A549 (cell line): ENCODE data around the gene SP1. TPM values are rescaled to one million over a fixed set of nuclear protein-coding genes. Genes with fewer than 3 reads are reported as not detected.
A peak's percentile ranks its signal among the peaks of the same experiment; 100 is the strongest.
"Not testable (repeated sequence)": the region's sequence is repeated elsewhere in the genome, so short reads cannot be mapped to it uniquely, and the experiment has no call there.

ENCODE experiments used
- ATAC-seq, 2 experiments: fragments of 200-7000 bp in 1 of 2; fragments of >200 bp in 1 of 2; cut with Nextera tagmentation in 1 of 2; cut with Tn5 transposase in 1 of 2; 3 replicates each; pipeline versions ENCODE4 v1.8.0 to v1.9.1; 2018 to 2020; ENCODE audit warnings: mild to moderate bottlenecking in 1 of 2, moderate library complexity in 1 of 2
- CTCF ChIA-PET: fragments of 300-600 bp; sonication (Branson Sonifier 250); formaldehyde crosslinking; extraction: SDS; loops from one replicate; lab custom pipeline; 2021; ENCODE audit warnings: antibody characterized with exemption, inconsistent platforms; lab: Yijun Ruan, JAX
- POLR2A ChIA-PET: fragments of 350-600 bp; formaldehyde crosslinking; extraction: SDS; loops from one replicate; lab custom pipeline; 2021; ENCODE audit warnings: antibody characterized with exemption, inconsistent platforms; lab: Yijun Ruan, JAX
- DNase-seq, 2 experiments: peaks; one replicate each; pipeline versions ENCODE4 v3.0.0 to v3.0.0-alpha.2; 2011 to 2016; ENCODE audit warnings: low read depth in 1 of 2, low spot score in 1 of 2
- FAIRE-seq: peaks from 2 replicates; lab custom pipeline; 2011; peaks lifted over from hg19 to GRCh38; lab: Jason Lieb, UNC
- H3K27ac ChIP-seq, 2 experiments: fragments of >200 bp; sonication (Bioruptor Twin); formaldehyde crosslinking; 3 replicates each; pipeline ENCODE4 v1.5.1; 2016 to 2017
- H3K4me1 ChIP-seq: fragments of >200 bp; sonication (Bioruptor Twin); formaldehyde crosslinking; 3 replicates; pipeline ENCODE4 v1.6.1; 2016
- H3K4me2 ChIP-seq: fragments of >200 bp; sonication (Bioruptor Twin); formaldehyde crosslinking; 3 replicates; pipeline ENCODE4 v1.6.1; 2016
- H3K4me3 ChIP-seq: fragments of >200 bp; sonication (Bioruptor Twin); formaldehyde crosslinking; 3 replicates; pipeline ENCODE4 v1.5.1; 2016
- H3K9me3 ChIP-seq: fragments of >200 bp; sonication (Bioruptor Twin); formaldehyde crosslinking; 3 replicates; pipeline ENCODE4 v1.6.1; 2016
- CEBPB ChIP-seq, 2 experiments: fragments of >200 bp in 1 of 2; sonication (Bioruptor Twin) in 1 of 2; formaldehyde crosslinking in 1 of 2; IDR thresholded peaks; 2 replicates each; pipeline ENCODE4 v1.6.1; 2012 to 2016
- EP300 ChIP-seq, 2 experiments: fragments of >200 bp; sonication (Bioruptor Twin); formaldehyde crosslinking; IDR thresholded peaks; 2 replicates in 1 of 2; 3 replicates in 1 of 2; pipeline ENCODE4 v1.6.1; 2016 to 2017
- FOXS1 ChIP-seq: fragments of 250-450 bp; sonication (Bioruptor Pico); IDR thresholded peaks from 2 replicates; pipeline ENCODE4 v1.5.0; 2020; ENCODE audit warnings: mild to moderate bottlenecking, moderate library complexity
- HDAC2 ChIP-seq: fragments of 200-600 bp; sonication (generic); IDR thresholded peaks from 2 replicates; pipeline ENCODE4 v1.6.1; 2016
- REST ChIP-seq: fragments of 200-600 bp; sonication (generic); IDR thresholded peaks from 2 replicates; pipeline ENCODE4 v1.6.1; 2016; ENCODE audit warnings: antibody characterized with exemption, mild to moderate bottlenecking, moderate library complexity
- ZC3H11A ChIP-seq: fragments of 450-650 bp; IDR thresholded peaks from 2 replicates; pipeline ENCODE4 v1.6.1; 2014; ENCODE audit warnings: antibody characterized with exemption, mild to moderate bottlenecking
- WGBS: methylation state at CpG from one replicate; pipeline ENCODE4 v1.1.6; 2017; ENCODE audit errors: missing lambda C conversion rate; 5-methylcytosine and 5-hydroxymethylcytosine counted together
- polyA plus RNA-seq, 4 experiments: library from polyadenylated mRNA; depleted of rRNA in 3 of 4; stranded (reverse); fragments of >200 nt; fragmentation: RNase III in 1 of 4; extraction: RNeasy Plus Mini Kit Qiagen cat#74134 plus additional on column Dnase treatment in 1 of 4; gene quantifications; 2 replicates in 3 of 4; 3 replicates in 1 of 4; pipeline ENCODE4 v1.2.3, GENCODE V29; 2011 to 2017

Gene SP1
- polyA plus RNA-seq, 2 of the 4 experiments (the other 2 are of a cell fraction), result 24.2 to 53.2 TPM

DNA sequence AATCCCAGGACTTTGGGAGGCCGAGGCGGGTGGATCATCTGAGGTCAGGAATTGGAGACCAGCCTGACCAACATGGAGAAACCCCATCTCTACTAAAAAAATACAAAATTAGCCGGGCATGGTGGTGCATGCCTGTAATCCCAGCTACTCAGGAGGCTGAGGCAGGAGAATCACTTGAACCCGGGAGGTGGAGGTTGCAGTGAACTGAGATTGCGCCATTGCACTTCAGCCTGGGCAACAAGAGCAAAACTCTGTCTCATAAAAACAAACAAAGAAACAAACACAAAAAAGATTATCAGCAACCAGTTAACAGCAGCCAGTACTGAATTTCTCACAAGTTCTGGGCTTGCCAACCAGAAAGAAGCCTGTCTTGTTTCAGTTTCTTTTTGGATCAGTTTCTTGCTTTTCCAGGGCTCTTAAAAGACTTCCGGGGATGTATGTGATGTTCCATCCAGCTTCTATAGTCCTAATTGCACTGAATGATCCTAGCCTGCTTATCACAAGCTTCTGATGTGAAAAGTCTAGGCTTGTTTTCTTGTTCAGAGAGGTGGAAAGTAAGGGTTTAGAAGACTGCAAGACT, 6.3 kb upstream of the SP1 start:
- POLR2A ChIA-PET, H3K9me3 ChIP-seq, DNase-seq, H3K4me2 ChIP-seq, H3K4me3 ChIP-seq, ATAC-seq, FAIRE-seq: not testable (repeated sequence)
- Histone ChIP-seq H3K27ac (peak overlapping the region; percentile 54 to 74), H3K4me1 (peaks cover 42% of the 10 kb centered on the region)
- 81% methylated on average over 6 of the region's 6 CpGs for WGBS
- 0 out of 4 replicates have a peak, but pooled peaks of 1 of the 2 experiments have one; percentile 50 for TF ChIP-seq CEBPB (IDR thresholded peaks at IDR 0.05)
- CTCF ChIA-PET, result interaction anchor here (0.7 to 1.3 kb wide), 4 partner anchors 11 to 48 kb away, joined by 3 to 6 read pairs (median 4); no protein-coding TSS in a partner anchor

DNA sequence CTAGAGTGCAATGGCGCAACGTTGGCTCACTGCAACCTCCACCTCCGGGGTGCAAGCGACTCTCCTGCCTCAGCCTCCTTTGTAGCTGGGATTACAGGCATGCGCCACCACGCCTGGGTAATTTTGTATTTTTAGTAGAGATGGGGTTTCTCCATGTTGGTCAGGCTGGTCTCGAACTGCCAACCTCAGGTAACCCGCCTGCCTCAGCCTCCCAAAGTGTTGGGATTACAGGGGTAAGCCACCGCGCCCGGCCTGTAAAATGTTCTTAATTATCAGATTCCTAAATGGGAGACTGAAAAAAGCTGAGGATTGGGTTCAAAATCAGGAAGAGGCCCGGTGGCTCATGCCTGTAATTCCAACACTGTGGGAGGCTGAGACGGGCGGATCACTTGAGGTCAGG, 5.7 kb upstream of the SP1 start:
- peak overlapping the region; percentile 54 to 74; a peak in 5 of 6 replicates for H3K27ac ChIP-seq
- ATAC-seq, FAIRE-seq, POLR2A ChIA-PET, H3K4me3 ChIP-seq, DNase-seq, H3K4me2 ChIP-seq, H3K9me3 ChIP-seq: not testable (repeated sequence)
- peaks cover 40% of the 10 kb centered on the region for H3K4me1 ChIP-seq
- WGBS, result 87% methylated on average over 14 of the region's 14 CpGs
- CTCF ChIA-PET, result interaction anchor here (1.2 to 1.3 kb wide), 2 partner anchors 11 to 29 kb away, joined by 3 to 6 read pairs; no protein-coding TSS in a partner anchor

DNA sequence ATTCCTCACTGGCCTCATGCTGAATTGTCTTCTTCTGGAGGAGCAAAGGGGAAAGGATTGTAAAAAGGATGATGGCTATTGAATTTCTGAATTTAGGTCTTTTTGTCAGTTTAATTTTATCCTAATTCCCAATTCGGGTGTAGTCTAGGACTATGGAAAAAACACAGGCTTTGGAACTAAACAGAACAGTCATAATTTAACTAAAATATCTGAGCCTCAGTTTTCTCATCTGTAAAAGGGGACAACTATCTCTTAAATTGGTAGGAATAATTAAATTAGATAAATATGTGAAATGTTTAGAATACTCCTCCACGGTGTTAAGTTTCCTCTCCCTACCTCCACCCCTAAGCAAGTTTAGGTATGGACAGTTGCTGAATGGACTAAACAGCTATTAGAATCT, 3.2 kb upstream of the SP1 start:
- Histone ChIP-seq H3K4me3 (no peak overlapping the region), H3K4me2 (no peak overlapping the region), H3K4me1 (peaks cover 32% of the 10 kb centered on the region), H3K27ac (peak overlapping the region in 1 of 2 experiments; percentile 38; a peak in 3 of 6 replicates), H3K9me3 (no peaks in the 10 kb centered on the region)
- ChIA-PET CTCF (interaction anchor here (1.0 to 12.7 kb wide), 5 partner anchors 23 to 55 kb away, joined by 3 to 199 read pairs (median 13); partner anchors contain the start of gene AMHR2), POLR2A (no interaction called here)
- ATAC-seq, result no peak
- no peak for DNase-seq
- peak; percentile 73; the same call in 1 of the 2 replicates for TF ChIP-seq HDAC2
- no peak for TF ChIP-seq ZC3H11A
- no peak for TF ChIP-seq EP300 (IDR thresholded peaks at IDR 0.05)
- no peak for TF ChIP-seq FOXS1
- 71% methylated on average over 2 of the region's 2 CpGs for WGBS
- FAIRE-seq, result no peak

DNA sequence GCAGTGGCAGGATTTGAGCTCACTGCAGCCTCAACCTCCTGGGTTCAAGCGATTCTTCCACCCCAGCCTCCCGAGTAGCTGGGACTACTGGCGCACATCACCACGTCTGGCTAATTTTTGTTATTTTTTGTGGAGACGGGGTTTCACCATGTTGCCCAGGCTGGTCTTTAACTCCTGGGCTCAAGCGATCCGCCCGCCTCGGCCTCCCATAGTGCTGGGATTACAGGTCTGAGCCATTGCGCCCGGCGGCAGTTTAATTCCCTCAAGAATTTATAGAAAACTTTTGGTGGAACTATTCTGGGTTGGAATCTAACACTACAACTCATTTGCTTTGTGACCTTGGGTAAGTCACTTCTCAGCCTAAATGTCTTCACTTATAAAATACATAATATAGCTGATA, 1.8 kb upstream of the SP1 start:
- POLR2A ChIA-PET, result interaction anchor here (1.7 to 2.1 kb wide), 3 partner anchors 43 to 197 kb away, joined by 5 to 22 read pairs (median 14); partner anchors contain the start of genes CSAD, TARBP2 and ZNF740
- ATAC-seq, result no peak

More for the DNA sequence above, 1.8 kb upstream of the SP1 start:
- Histone ChIP-seq H3K4me3 (no peak overlapping the region), H3K4me2 (peak overlapping the region; percentile 89; the same call in 1 of the 3 replicates), H3K27ac (peak overlapping the region; percentile 95), H3K4me1 (peaks cover 32% of the 10 kb centered on the region), H3K9me3 (no peaks in the 10 kb centered on the region)
- DNase-seq (no peak), FAIRE-seq (no peak)
- 95% methylated on average over 12 of the region's 12 CpGs for WGBS
- TF ChIP-seq ZC3H11A, result no peak
- TF ChIP-seq REST, result peak; percentile 71
- CTCF ChIA-PET, result interaction anchor here (0.7 to 12.7 kb wide), 8 partner anchors 12 to 53 kb away, joined by 3 to 199 read pairs (median 6); partner anchors contain the start of gene AMHR2
